GM18517 (cell line): ENCODE data around the gene SAG.

ENCODE experiments used
- ATAC-seq: cut with Tn5 transposase; IDR thresholded peaks from one replicate; pipeline ENCODE4 v1.9.1; 2021; ENCODE audit warnings: mild to moderate bottlenecking, moderate library complexity; ENCODE audit not compliant: unreplicated experiment

The SAG gene

DNA sequence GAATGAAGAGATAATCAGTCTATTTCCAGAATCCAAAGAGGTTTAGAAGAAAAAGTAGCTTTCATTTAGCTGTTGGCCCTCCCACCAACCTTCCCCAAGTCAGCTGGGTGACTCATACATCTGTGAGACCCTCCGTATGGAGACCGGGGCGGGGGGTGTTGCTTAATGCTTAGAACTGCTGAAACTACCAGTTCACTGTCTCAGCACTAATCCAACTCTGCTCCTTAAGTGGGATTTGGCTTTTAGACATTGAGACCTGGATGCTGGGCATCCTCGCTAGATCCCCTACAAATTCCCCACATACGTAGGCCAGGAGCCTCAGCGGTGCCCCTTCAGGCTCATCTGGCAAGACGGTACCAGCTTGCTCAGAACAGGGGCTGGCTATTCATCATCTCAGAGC, at the start of gene SAG:
Gene SAG (plus strand): TSS at position 252 of the 400 bp plus-strand sequence. CDS start 1,374 bp downstream, outside the sequence.
- no peak for ATAC-seq

GRCh38 chr2:233258211-233258610, 49.4 kb upstream of the SAG start:
- no peak for ATAC-seq

DNA sequence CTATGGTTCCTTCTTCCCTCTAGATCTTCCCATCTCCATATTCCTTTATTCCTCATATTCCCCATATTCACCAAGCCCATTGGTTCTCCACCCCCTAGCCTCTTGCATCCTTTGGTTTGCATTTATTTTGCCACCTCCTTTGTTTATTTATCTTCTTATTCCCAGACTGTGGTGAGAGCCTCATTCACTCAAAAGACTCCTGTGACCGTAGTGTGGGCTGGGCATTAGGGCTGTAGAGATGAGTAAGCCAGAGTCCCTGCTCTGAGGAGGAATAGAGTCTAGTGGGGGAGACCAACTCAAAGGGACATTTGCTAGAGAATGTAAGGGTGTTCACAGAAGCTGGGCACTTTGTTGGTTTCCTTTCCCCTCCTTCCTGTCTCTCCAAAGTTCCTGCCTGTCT, 47.9 kb upstream of the SAG start:
- ATAC-seq, result no peak

DNA sequence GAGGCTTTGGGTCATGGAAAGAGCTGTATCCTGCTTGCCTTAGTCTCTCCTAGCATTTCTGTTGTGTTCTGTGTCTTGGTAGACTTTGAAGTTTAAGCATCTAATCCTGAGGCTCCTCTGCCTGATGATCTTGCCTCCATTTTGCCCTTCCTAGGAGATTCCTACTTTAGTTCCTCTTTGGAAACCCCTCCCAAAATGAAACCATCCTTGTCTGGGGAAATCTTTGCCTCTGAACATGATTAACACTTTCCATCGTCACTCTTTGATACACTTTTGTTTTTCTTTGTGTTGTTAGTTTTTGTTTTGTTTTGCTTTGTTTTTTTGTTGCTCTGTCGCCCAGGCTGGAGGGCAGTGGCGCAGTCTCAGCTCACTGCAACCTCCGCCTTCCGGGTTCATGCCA, 47.0 kb upstream of the SAG start:
- ATAC-seq, result no peak

DNA sequence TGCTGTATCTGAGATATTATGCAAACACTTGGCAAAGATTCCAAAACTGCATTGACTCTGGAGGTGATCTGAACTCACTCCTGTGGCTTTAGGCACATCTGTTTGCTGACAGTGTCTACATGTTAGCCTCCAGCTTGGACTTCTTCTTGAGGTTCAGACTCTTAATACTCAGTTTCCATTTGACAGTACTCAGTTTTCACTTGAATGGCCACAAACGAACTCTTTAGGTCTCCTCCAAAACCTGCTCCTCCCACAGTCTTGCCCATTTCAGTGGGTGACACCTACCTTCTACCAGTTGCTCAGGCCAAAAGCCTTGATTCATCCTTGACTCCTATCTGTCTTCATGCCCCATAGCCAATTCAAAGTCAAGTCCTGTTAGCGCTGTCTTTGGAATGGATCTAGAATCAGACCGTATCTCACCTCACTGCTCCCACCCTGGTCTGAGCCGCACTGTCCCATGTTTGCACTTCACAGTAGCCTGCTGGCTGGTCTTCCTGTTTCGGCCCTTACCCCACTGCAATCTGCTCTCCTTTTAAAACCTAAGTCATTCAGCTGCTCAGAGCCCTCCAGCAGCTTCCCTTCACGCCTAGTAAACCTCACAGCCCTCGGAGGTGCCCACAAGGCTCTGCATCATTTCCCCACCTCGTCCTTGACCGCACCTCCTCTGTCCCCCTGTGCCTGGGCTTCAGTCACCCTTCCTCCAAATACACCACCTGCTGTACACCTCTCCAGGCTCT, 45.6 kb upstream of the SAG start:
- no peak for ATAC-seq

DNA sequence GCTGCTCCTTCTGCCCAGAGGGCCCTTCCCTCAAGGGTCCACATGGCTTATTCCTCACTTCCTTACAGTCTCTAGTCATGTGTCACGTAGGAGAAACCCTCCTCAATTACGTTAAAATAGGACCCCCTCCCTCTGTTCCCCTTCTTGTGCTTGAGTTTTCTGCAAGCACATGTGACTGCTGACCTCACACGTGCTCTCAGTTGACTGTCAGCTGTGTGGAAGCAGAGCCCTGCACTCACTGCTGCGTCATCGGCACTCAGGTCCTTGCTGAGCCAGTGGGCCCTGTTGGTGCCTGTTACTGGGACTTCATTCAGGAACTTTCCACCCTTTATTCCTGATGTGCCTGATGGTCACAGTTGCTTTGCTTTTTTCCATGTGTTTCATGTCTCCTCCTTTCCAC, 45.1 kb upstream of the SAG start:
- ATAC-seq, result no peak

DNA sequence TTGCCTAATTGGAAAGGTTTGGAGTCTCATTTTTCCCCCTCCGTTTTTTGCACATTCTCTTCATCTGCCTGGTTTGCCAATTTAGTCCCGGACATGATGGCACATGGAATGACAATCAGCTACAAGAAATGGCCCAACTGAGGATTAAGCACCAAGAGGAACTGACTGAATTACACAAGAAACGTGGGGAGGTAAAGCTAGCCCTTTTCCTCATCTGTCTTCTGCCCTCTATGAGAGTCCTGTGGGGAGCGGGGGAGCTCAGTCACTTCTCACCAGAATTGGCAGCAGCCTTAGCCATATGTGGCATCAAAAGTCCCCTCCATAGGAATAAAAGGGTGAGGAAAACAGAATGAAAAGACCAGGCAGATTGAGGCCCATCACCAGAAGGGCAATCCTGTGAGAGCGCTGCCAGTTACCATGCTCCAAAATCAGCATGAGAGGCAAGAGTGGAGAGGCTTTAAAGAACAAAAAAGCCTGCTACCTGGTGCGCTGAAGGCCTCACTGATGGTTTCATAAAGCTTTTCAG, 44.5 kb upstream of the SAG start:
- no peak for ATAC-seq

- ATAC-seq, result no peak
These were observed 42.9 kb upstream of the SAG start for GRCh38 chr2:233264667-233265066.

DNA sequence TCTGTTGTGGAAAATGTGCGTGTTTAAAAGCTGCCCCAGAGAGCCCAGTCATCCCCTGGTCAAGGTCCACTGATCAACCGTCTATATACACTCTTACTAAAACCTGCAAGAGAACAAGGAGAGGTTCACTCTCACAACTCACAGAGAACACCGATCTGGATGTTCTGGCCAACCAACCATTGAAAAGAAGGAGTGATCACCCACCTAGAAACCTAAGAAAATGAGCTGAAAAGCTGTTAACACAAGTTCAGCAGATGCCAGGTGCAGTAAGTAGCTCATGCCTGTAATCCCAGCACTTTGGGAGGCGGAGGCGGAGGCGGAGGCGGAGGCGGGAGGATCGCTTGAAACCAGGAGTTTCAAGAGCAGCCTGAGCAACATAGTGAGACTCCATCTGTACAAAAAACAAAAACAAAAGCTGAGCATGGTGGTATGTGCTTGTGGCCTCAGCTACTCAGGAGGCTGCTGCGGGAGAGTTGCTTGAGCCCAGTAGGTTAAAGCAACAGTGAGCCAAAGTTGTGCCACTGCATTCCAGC, 41.7 kb upstream of the SAG start:
- no peak for ATAC-seq

GRCh38 chr2:233266481-233266880, 41.1 kb upstream of the SAG start:
- no peak for ATAC-seq

DNA sequence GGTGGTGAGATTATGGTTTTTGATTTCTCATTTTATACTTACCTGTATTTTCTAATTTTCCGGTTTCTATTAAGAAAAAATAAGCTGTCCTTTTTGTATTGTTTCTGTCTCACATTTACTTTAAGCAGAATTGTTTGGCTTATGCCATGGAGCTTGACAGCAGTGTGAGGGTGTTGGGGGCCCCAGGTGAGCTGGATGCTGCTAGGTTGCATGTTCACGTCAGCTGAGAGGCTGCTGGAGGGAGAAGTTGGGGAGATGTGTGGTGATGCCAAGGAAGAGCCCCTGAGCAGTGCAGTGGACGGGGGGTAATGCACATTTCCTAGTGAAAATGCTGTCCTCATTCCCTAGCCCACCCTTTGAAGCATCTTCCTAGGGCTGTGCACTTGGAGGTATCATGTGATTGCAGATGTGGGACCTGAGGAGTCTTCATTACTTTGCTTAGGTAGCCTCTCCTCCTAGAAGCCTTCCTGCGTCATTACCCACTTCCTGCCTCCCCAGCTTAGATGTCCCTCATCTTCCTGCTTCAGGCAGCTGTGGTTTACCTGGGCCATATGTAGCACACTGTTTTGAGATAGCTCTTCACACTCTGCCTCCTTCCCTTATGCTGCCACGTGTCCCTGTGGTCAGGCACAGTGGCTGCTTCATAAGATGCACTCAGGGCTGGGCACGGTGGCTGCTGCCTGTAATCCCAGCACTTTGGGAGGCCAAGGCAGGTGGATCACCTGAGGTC, 39.9 kb upstream of the SAG start:
- ATAC-seq, result no peak

DNA sequence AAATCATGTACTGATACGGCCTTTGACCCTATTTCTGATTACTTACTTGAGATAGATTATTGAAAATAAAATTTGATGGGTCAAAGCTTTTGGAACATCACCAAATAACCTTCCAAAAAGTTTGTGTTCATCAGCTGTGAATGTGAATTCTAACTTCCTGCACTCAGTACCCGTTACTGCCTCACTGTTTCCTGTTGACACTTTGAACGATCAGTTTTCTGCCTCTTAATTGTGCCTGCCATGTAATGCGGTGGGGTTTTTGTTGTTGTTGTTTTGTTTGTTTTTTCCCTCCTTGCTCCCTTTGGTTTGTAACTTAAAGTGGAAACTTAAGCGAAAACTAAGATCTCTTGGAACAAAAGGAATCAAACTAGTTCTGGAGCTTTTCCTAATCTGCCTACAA, 37.2 kb upstream of the SAG start:
- no peak for ATAC-seq

- ATAC-seq, result no peak
These were observed 36.7 kb upstream of the SAG start for GRCh38 chr2:233270951-233271350.

DNA sequence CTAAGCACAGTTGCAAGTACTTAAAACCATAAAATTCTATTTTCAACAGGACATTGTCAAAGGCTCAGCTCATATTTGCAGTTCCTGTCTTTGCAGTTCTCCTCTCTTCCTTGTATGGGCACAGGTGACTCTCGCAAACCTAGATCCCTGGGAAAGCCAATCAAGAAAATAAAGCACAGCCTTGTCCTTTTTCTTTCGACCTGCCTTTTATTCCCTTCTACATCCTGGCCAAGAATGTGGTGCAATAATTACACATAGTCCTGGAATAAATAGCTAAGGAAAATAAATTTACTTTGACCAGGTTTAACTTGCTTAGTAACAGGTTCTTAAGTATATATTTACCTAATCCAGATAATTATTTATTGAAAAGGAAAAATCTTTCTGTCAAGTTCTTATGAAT, 35.9 kb upstream of the SAG start:
- ATAC-seq, result no peak

- no peak for ATAC-seq
These were observed 34.5 kb upstream of the SAG start for GRCh38 chr2:233273120-233273519.

GRCh38 chr2:233275223-233275622, 32.4 kb upstream of the SAG start:
- no peak for ATAC-seq

- no peak for ATAC-seq
These were observed 28.7 kb upstream of the SAG start for GRCh38 chr2:233278921-233279320.

- ATAC-seq, result no peak
These were observed 27.4 kb upstream of the SAG start for GRCh38 chr2:233280114-233280693.

DNA sequence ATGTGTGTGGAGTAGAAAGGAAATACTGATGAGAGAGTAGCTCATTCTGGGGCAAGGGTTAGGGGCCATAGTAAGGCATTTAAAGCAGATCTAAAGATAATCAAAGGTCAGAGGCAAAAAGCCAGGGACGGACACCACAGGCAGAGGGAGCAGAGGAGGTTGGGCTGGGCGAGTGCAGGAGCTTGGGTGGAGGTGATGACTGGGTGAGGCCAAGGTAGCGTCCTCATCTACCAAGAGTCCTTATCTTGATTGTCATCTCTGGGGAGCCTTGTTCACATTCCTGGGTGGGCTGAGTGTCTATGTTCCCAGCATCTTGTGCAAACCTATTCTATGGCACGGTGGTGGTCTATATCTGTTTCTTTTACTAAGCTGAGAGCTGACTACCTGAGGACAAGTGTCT, 26.1 kb upstream of the SAG start:
- ATAC-seq, result no peak

- no peak for ATAC-seq
These were observed 25.5 kb upstream of the SAG start for GRCh38 chr2:233281992-233282603.

GRCh38 chr2:233285921-233286320, 21.7 kb upstream of the SAG start:
- ATAC-seq, result no peak
